Amniotic stem cell (primary cell): ENCODE data around the gene ZNF616.
A peak's percentile ranks its signal among the peaks of the same experiment; 100 is the strongest.
"Not testable (repeated sequence)": the region's sequence is repeated elsewhere in the genome, so short reads cannot be mapped to it uniquely, and the experiment has no call there.

ENCODE experiments used
- DNase-seq: peaks from one replicate; lab custom pipeline; 2025; lab: John Stamatoyannopoulos, UW

Gene ZNF616

GRCh38 chr19:52110780-52111179 is 29.0 kb downstream of the ZNF616 start:
- DNase-seq, result no peak

GRCh38 chr19:52102782-52103181 is 37.0 kb downstream of the ZNF616 start:
- DNase-seq, result no peak

- DNase-seq, result no peak
Observed at GRCh38 chr19:52101866-52102562, 37.7 kb downstream of the ZNF616 start.

GRCh38 chr19:52099497-52100138 is 40.1 kb downstream of the ZNF616 start:
- DNase-seq, result no peak

GRCh38 chr19:52096416-52096815 is 43.3 kb downstream of the ZNF616 start:
- not testable (repeated sequence) for DNase-seq

- DNase-seq, result peak; percentile 88
Observed at GRCh38 chr19:52095172-52096014, 44.3 kb downstream of the ZNF616 start, which contains the start of gene ZNF841. TSS of gene ZNF841 (minus strand) at chr19:52095765. CDS start at chr19:52084801, 10,964 bp downstream.

- no peak for DNase-seq
Observed at GRCh38 chr19:52094526-52095130, 45.1 kb downstream of the ZNF616 start.

- no peak for DNase-seq
Observed at GRCh38 chr19:52086481-52086880, 53.3 kb downstream of the ZNF616 start.

- no peak for DNase-seq
Observed at GRCh38 chr19:52070496-52070895, 69.2 kb downstream of the ZNF616 start.

GRCh38 chr19:52069653-52070052 is 70.1 kb downstream of the ZNF616 start:
- DNase-seq, result no peak

- DNase-seq, result no peak
Observed at GRCh38 chr19:52066258-52066863, 73.4 kb downstream of the ZNF616 start.

GRCh38 chr19:52065399-52065798 is 74.3 kb downstream of the ZNF616 start:
- no peak for DNase-seq
